Erythroblast (primary cell): ENCODE measurements around the gene ARHGAP8.

Source experiments
- GATA1 ChIP-seq: IDR thresholded peaks from 2 replicates; pipeline ENCODE4 v1.6.1; 2011; ENCODE audit warnings: low read depth, mild to moderate bottlenecking, control low read depth, low read length, moderate library complexity
- POLR2A ChIP-seq: IDR thresholded peaks from 2 replicates; pipeline ENCODE4 v1.6.1; 2011; ENCODE audit warnings: mild to moderate bottlenecking, low read length

GRCh38 chr22:44882226-44882905, 130.0 kb downstream of the ARHGAP8 start:
- TF ChIP-seq POLR2A (no peak), GATA1 (no peak)
